ENCODE results near the gene SHC2. TPM values are rescaled to one million over a fixed set of nuclear protein-coding genes. Genes with fewer than 3 reads are reported as not detected.
"Not testable (repeated sequence)": the region's sequence is repeated elsewhere in the genome, so short reads cannot be mapped to it uniquely, and the experiment has no call there.

The SHC2 gene
- total RNA-seq, 1 donor from 2014 or later: not detected

DNA sequence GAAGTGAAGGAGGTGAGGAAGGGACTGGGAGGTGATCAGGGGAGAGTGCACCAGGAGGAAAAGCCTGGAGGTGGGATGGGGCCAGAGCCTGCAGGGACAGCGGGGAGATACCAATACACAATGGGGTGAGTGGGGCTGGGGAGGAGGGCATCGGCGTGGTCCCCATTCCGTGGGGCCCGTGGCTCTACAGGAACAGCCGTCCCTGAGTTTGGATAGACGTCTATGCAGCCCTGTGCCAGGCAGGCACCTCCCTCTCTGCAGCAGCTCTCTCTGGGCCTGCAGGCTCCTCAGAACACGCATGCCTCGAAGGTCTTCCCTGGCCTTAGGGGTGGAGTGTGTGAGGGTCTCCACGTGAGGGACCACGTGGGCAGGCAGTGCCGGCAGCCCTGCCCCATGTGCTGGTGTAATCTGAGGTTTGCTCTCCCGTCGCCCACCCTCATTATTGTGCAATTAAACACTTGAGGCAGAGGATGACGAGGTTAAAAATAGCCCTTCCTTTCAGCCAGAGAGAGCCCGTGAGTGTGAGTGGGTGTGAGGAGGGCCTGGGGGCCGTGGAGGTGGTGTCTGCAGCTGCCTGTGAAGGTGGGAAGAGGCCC, 68.4 kb downstream of the SHC2 start:
- intact Hi-C loops (cut with micrococcal nuclease): no loop called here
- H3K36me3 Mint-ChIP-seq (ENCODE audit: low read depth): peaks cover 2% of the 10 kb centered on the region
- H3K4me3 Mint-ChIP-seq: no peak overlapping the region
- peaks cover 3% of the 10 kb centered on the region for H3K27me3 Mint-ChIP-seq (ENCODE audit: insufficient read depth)
- H3K27ac Mint-ChIP-seq: no peak overlapping the region
- no peaks in the 10 kb centered on the region for H3K4me1 Mint-ChIP-seq (ENCODE audit: low read depth)
- H3K9me3 Mint-ChIP-seq: peaks cover 29% of the 10 kb centered on the region
- DNase-seq (ENCODE audit: low spot score): no peak

- Mint-ChIP-seq H3K36me3 (ENCODE audit: low read depth) (peaks cover 2% of the 10 kb centered on the region), H3K4me3 (no peak overlapping the region), H3K27me3 (ENCODE audit: insufficient read depth) (peaks cover 3% of the 10 kb centered on the region), H3K4me1 (ENCODE audit: low read depth) (no peaks in the 10 kb centered on the region), H3K27ac (no peak overlapping the region), H3K9me3 (peaks cover 25% of the 10 kb centered on the region)
- intact Hi-C loops (cut with micrococcal nuclease): no loop called here
- no peak for DNase-seq (ENCODE audit: low spot score)
These were observed 69.0 kb downstream of the SHC2 start for GRCh38 chr19:391726-392374.

DNA sequence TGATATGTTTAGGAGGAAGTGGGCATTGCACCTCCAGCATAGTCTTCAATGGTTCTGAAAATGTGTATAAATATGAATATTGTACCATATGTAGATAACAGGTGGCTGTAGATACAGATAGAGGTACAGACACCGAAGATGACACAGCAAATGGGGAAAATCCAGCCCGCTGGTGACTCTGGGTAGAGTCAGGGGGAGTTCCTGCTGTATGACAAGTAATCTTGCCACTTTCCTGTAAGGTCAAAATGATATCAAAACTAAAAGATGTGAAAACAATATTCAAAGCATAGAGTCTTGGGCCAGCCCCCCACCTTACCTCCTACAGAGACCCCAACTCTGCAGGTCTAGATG, 69.7 kb downstream of the SHC2 start:
- no peak overlapping the region for H3K4me3 Mint-ChIP-seq
- intact Hi-C loops (cut with micrococcal nuclease): no loop called here
- DNase-seq (ENCODE audit: low spot score): no peak

GRCh38 chr19:390386-391206, 70.2 kb downstream of the SHC2 start:
- peaks cover 8% of the 10 kb centered on the region for H3K27me3 Mint-ChIP-seq (ENCODE audit: insufficient read depth)
- H3K4me1 Mint-ChIP-seq (ENCODE audit: low read depth): peaks cover 5% of the 10 kb centered on the region
- intact Hi-C loops (cut with micrococcal nuclease): no loop called here

More for the DNA sequence above, 69.7 kb downstream of the SHC2 start:
- Mint-ChIP-seq H3K36me3 (ENCODE audit: low read depth) (peaks cover 2% of the 10 kb centered on the region), H3K27ac (no peak overlapping the region), H3K27me3 (ENCODE audit: insufficient read depth) (peaks cover 8% of the 10 kb centered on the region), H3K9me3 (peaks cover 24% of the 10 kb centered on the region), H3K4me1 (ENCODE audit: low read depth) (peaks cover 3% of the 10 kb centered on the region)

DNA sequence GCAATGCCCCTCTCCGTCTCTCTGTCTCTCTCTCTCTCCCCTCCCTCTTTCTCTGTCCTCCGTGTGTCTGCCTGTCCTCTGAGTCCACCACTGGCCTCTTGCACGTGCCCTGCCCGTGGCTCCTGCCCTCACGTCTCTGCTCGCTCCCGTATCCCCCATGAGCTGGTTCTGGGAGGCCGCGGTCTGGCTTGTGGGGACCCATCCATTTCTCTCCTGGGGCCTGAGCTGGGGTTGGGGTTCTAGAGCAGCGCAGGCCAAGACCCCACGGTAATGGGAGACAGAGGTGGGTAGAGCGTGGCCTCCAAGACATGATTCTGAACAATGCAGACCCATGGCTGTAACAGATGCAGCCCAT, 70.9 kb downstream of the SHC2 start:
- Mint-ChIP-seq H3K27me3 (ENCODE audit: insufficient read depth) (peaks cover 8% of the 10 kb centered on the region), H3K27ac (no peak overlapping the region), H3K4me1 (ENCODE audit: low read depth) (peaks cover 5% of the 10 kb centered on the region), H3K9me3 (peaks cover 18% of the 10 kb centered on the region), H3K4me3 (no peak overlapping the region), H3K36me3 (ENCODE audit: low read depth) (no peaks in the 10 kb centered on the region)
- DNase-seq (ENCODE audit: low spot score): no peak
- intact Hi-C loops (cut with micrococcal nuclease): no loop called here

More at GRCh38 chr19:390386-391206, 70.2 kb downstream of the SHC2 start:
- no peaks in the 10 kb centered on the region for H3K36me3 Mint-ChIP-seq (ENCODE audit: low read depth)
- H3K27ac Mint-ChIP-seq: no peak overlapping the region
- peaks cover 21% of the 10 kb centered on the region for H3K9me3 Mint-ChIP-seq
- H3K4me3 Mint-ChIP-seq: no peak overlapping the region
- no peak for DNase-seq (ENCODE audit: low spot score)

- intact Hi-C loops (cut with micrococcal nuclease): no loop called here
- no peak for DNase-seq (ENCODE audit: low spot score)
- H3K4me3 Mint-ChIP-seq: no peak overlapping the region
- peaks cover 11% of the 10 kb centered on the region for H3K27me3 Mint-ChIP-seq (ENCODE audit: insufficient read depth)
- no peak overlapping the region for H3K27ac Mint-ChIP-seq
- peaks cover 5% of the 10 kb centered on the region for H3K4me1 Mint-ChIP-seq (ENCODE audit: low read depth)
- H3K36me3 Mint-ChIP-seq (ENCODE audit: low read depth): no peaks in the 10 kb centered on the region
- peaks cover 18% of the 10 kb centered on the region for H3K9me3 Mint-ChIP-seq
These were observed 71.4 kb downstream of the SHC2 start for GRCh38 chr19:389255-389934.

- Mint-ChIP-seq H3K4me1 (ENCODE audit: low read depth) (peaks cover 6% of the 10 kb centered on the region), H3K9me3 (peaks cover 14% of the 10 kb centered on the region), H3K36me3 (ENCODE audit: low read depth) (peaks cover 1% of the 10 kb centered on the region), H3K27ac (no peak overlapping the region), H3K27me3 (ENCODE audit: insufficient read depth) (peaks cover 17% of the 10 kb centered on the region), H3K4me3 (no peak overlapping the region)
- intact Hi-C loops (cut with micrococcal nuclease): no loop called here
- no peak for DNase-seq (ENCODE audit: low spot score)
These were observed 72.1 kb downstream of the SHC2 start for GRCh38 chr19:388691-389090.

DNA sequence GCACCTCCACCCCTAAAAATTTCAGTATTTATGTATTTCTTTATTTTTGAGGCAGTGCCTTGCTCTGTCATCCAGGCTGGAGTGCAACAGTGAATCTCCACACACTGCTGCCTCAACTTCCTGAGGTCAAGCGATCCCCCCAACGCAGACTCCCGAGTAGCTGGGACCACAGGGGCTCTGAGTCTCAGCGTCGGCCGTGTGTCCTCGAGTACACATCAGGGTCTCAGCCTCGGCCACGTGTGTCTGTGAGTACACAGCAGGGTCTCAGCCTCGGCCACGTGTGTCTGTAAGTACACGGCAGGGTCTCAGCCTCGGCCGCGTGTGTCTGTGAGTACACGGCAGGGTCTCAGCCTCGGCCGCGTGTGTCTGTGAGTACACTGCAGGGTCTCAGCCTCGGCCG, 73.1 kb downstream of the SHC2 start:
- Mint-ChIP-seq H3K27me3 (ENCODE audit: insufficient read depth) (peaks cover 18% of the 10 kb centered on the region), H3K27ac (no peak overlapping the region), H3K9me3 (peaks cover 7% of the 10 kb centered on the region), H3K4me1 (ENCODE audit: low read depth) (peaks cover 15% of the 10 kb centered on the region), H3K4me3 (no peak overlapping the region), H3K36me3 (ENCODE audit: low read depth) (peaks cover 2% of the 10 kb centered on the region)
- intact Hi-C loops (cut with micrococcal nuclease): no loop called here
- DNase-seq (ENCODE audit: low spot score): no peak

DNA sequence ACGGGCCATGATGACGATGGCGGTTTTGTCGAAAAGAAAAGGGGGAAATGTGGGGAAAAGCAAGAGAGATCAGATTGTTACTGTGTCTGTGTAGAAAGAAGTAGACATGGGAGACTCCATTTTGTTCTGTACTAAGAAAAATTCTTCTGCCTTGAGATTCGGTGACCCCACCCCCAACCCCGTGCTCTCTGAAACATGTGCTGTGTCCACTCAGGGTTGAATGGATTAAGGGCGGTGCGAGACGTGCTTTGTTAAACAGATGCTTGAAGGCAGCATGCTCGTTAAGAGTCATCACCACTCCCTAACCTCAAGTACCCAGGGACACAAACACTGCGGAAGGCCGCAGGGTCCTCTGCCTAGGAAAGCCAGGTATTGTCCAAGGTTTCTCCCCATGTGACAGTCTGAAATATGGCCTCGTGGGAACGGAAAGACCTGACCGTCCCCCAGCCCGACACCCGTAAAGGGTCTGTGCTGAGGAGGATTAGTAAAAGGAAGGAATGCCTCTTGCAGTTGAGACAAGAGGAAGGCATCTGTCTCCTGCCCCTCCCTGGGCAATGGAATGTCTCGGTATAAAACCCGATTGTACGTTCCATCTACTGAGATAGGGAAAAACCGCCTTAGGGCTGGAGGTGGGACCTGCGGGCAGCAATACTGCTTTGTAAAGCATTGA, 74.1 kb downstream of the SHC2 start:
- H3K36me3 Mint-ChIP-seq (ENCODE audit: low read depth); H3K27ac Mint-ChIP-seq; DNase-seq (ENCODE audit: low spot score); H3K4me3 Mint-ChIP-seq; intact Hi-C loops (cut with micrococcal nuclease); H3K9me3 Mint-ChIP-seq: not testable (repeated sequence)
- peaks cover 19% of the 10 kb centered on the region for H3K4me1 Mint-ChIP-seq (ENCODE audit: low read depth)
- H3K27me3 Mint-ChIP-seq (ENCODE audit: insufficient read depth): peaks cover 21% of the 10 kb centered on the region

- H3K4me3 Mint-ChIP-seq; H3K9me3 Mint-ChIP-seq; H3K36me3 Mint-ChIP-seq (ENCODE audit: low read depth); H3K27ac Mint-ChIP-seq; intact Hi-C loops (cut with micrococcal nuclease); DNase-seq (ENCODE audit: low spot score): not testable (repeated sequence)
- peaks cover 19% of the 10 kb centered on the region for H3K4me1 Mint-ChIP-seq (ENCODE audit: low read depth)
- peaks cover 21% of the 10 kb centered on the region for H3K27me3 Mint-ChIP-seq (ENCODE audit: insufficient read depth)
These were observed 74.6 kb downstream of the SHC2 start for GRCh38 chr19:386189-386588.

DNA sequence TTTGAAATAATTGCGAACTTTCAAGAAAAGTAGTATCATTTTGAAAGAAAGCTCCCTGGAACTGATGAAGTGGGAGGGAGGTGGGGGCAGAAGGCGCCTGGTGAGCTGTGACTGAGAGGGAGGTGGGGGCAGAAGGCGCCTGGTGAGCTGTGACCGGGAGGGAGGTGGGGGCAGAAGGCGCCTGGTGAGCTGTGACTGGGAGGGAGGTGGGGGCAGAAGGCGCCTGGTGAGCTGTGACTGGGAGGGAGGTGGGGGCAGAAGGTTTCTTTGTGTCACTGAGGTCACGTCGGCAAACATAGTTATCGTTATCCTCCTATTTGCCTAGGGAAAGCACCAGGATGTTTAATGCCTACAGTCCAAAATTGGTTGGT, 76.0 kb downstream of the SHC2 start:
- Mint-ChIP-seq H3K4me1 (ENCODE audit: low read depth) (peaks cover 26% of the 10 kb centered on the region), H3K36me3 (ENCODE audit: low read depth) (peaks cover 4% of the 10 kb centered on the region), H3K4me3 (no peak overlapping the region), H3K9me3 (peaks cover 4% of the 10 kb centered on the region), H3K27ac (no peak overlapping the region), H3K27me3 (ENCODE audit: insufficient read depth) (peaks cover 21% of the 10 kb centered on the region)
- intact Hi-C loops (cut with micrococcal nuclease): no loop called here
- no peak for DNase-seq (ENCODE audit: low spot score)

DNA sequence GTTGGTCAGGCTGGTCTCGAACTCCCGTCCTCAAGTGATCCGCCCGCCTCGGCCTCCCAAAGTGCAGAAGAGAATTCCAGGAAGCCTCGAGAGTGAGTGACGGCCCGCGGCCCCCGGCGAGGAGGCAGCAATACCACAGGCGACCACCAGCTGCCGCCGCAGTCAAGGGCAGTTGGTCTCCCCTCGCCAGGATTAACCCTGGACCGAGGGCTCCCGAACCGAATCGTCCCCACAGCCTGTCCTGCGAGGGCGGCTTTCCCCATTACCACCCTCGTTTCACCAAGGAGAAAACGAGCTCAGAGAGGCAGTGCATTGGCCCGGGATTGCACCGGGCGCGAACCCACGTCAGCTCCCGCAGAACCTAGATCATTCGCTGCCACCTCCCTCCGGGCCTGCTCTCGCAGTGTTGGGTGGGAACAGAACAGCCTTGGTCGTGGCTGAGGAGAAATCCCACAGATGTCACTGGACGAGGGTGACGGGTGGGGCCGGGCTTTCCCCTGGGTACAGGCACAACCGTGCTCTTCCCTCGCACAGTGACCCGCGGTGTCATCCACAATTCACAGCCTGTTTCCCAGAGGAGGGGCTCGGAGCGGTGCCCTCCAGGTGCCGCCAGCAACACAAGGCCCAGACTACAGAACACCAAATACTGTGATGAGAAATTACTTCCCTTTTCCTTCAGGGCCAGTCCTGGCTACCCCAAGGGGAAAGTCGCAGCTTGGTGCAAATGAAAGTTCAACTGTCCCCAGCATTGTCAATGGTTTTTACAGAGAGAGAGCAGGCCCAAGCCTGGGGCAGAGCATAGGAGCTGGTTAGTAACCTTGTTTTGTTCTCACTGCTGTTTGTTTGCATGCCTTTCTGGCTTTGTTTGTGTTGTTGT, 76.7 kb downstream of the SHC2 start:
- intact Hi-C loops (cut with micrococcal nuclease): no loop called here
- no peak for DNase-seq (ENCODE audit: low spot score)
- no peak overlapping the region for H3K27ac Mint-ChIP-seq
- no peak overlapping the region for H3K4me3 Mint-ChIP-seq
- peaks cover 4% of the 10 kb centered on the region for H3K9me3 Mint-ChIP-seq
- peaks cover 4% of the 10 kb centered on the region for H3K36me3 Mint-ChIP-seq (ENCODE audit: low read depth)
- peaks cover 21% of the 10 kb centered on the region for H3K27me3 Mint-ChIP-seq (ENCODE audit: insufficient read depth)
- peaks cover 26% of the 10 kb centered on the region for H3K4me1 Mint-ChIP-seq (ENCODE audit: low read depth)

Data from activated T-helper 1 cell treated with anti-CD3 and anti-CD28 coated beads, Interleukin-12 subunit alpha, Interleukin-12 subunit beta, Interleukin-2, Interleukin-4 antibody, amounts not matched to agents 30 ng/mL and 10 ng/mL and 1 ng/mL, durations not matched to agents 14 hours and 24 hours and 36 hours (primary cell).